NT2/D1 (cell line): ENCODE measurements around the gene MED12L.

Experiments used
- DNase-seq: peaks from one replicate; pipeline ENCODE4 v3.0.0-alpha.2; 2011; ENCODE audit warnings: low read depth, low spot score
- H3K27me3 ChIP-seq: 2 replicates; pipeline ENCODE4 v1.6.0; 2011; ENCODE audit warnings: mild to moderate bottlenecking; ENCODE audit not compliant: insufficient read length, insufficient read depth
- H3K36me3 ChIP-seq: 2 replicates; pipeline ENCODE4 v1.6.1; 2011; ENCODE audit warnings: mild to moderate bottlenecking, low read length, mixed read lengths; ENCODE audit not compliant: insufficient read depth, insufficient read length
- H3K4me1 ChIP-seq: 2 replicates; pipeline ENCODE4 v1.5.1; 2011; ENCODE audit not compliant: insufficient read depth, insufficient read length
- H3K4me3 ChIP-seq: 2 replicates; pipeline ENCODE4 v1.5.1; 2011; ENCODE audit warnings: low read depth; ENCODE audit not compliant: insufficient read length
- H3K9ac ChIP-seq: 2 replicates; pipeline ENCODE4 v1.6.0; 2011; ENCODE audit warnings: low read depth; ENCODE audit not compliant: insufficient read length
- H3K9me3 ChIP-seq: 2 replicates; pipeline ENCODE4 v1.5.1; 2011; ENCODE audit warnings: mild to moderate bottlenecking, low read length; ENCODE audit not compliant: insufficient read depth
- SUZ12 ChIP-seq: IDR thresholded peaks from 2 replicates; pipeline ENCODE4 v1.6.1; 2011; ENCODE audit not compliant: insufficient read length, insufficient read depth; ENCODE audit errors: extremely low read depth
- YY1 ChIP-seq: IDR thresholded peaks from 2 replicates; pipeline ENCODE4 v1.6.1; 2011; ENCODE audit not compliant: insufficient read length, insufficient read depth
- ZNF274 ChIP-seq: IDR thresholded peaks from 2 replicates; pipeline ENCODE4 v1.6.1; 2011; ENCODE audit warnings: mild to moderate bottlenecking, low read depth, low read length

Gene MED12L

DNA sequence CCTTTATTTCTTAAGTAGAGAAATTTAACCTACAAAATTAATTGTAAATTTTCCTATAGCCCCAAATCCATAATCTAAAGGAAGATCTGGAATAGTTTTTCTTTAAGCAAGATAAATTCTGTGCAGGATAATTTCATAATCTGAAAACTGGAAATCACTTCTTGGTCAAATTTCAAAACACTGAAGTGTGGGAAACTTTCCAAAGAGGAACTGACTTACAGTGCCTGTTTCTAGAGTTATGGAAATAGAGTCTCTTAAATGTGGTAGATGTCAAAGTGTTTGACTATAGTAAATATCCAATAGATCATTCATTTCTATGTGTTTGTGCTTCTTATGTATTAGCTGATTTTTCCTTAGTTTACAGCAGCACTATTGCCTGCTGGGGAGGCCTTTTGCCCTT is 245.4 kb downstream of the MED12L start:
- Histone ChIP-seq H3K27me3 (no peaks in the 10 kb centered on the region), H3K4me1 (no peaks in the 10 kb centered on the region), H3K4me3 (no peak overlapping the region), H3K36me3 (no peaks in the 10 kb centered on the region), H3K9me3 (no peaks in the 10 kb centered on the region), H3K9ac (no peak overlapping the region)
- TF ChIP-seq ZNF274 (no peak), YY1 (no peak), SUZ12 (no peak)
- DNase-seq, result no peak

DNA sequence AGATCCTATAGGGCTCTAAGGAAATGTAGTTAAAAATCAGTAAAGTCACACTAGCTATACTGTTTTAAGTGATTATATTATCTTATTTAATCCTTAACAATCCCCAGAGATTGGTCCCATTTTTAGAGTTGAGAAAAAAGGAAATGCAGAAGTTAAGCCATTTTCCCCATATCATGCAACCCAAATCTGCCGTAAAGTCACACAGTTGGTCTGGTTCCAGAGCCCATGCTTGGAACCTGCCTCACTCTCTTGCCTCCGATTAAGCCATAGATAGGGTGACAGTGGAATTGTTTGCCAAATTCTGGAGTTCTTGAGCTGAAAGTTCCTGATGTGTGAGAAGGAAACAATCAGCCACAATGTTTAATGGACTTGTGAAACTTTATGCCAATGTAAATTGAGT is 246.2 kb downstream of the MED12L start:
- no peak for TF ChIP-seq SUZ12
- TF ChIP-seq ZNF274, result no peak
- TF ChIP-seq YY1, result no peak

DNA sequence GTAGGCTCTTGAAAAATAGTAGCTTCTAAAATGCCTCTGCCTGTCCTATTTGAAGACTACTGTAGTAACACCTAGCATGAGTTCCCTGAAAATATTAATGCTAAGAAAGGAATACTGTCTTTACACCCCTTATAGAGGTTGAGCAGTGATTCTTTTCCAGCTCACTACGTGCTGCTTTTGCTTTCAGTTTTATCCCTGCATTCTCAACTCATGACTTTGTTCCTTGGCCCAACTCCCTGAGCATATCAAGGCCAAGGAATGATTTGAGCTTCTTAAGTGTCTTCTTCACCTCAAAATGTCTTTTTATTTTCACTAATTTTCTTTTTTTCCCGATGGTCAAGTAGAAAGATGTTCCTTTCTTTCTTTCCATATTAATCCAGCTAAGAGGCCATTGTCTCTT is 260.4 kb downstream of the MED12L start:
- no peaks in the 10 kb centered on the region for H3K9me3 ChIP-seq
- DNase-seq, result no peak

More for the DNA sequence above, 246.2 kb downstream of the MED12L start:
- Histone ChIP-seq H3K36me3 (no peaks in the 10 kb centered on the region), H3K27me3 (no peaks in the 10 kb centered on the region), H3K9ac (no peak overlapping the region), H3K9me3 (no peaks in the 10 kb centered on the region), H3K4me1 (no peaks in the 10 kb centered on the region), H3K4me3 (no peak overlapping the region)
- no peak for DNase-seq

DNA sequence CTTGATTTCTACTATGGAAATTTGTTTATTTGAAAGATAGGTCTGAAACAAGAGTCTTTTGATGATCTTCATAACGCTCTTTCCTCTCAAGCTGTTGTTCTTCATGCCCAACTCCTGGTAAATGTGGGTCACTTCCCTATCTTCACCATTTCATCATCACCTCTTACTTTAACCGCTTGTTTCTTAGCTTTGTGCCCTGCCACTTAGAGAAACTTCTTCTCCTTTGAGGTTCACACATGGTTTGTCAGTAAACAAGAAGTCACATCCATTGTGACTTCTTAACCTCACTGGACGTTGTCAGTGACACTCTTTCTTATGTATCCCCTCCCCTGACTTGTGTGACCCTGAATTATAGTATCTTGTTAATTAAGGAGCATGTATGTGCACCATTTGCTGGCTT is 260.8 kb downstream of the MED12L start:
- H3K4me3 ChIP-seq, result no peak overlapping the region
- H3K4me1 ChIP-seq, result peaks cover 2% of the 10 kb centered on the region
- no peaks in the 10 kb centered on the region for H3K36me3 ChIP-seq
- no peaks in the 10 kb centered on the region for H3K27me3 ChIP-seq
- DNase-seq, result no peak
- no peak overlapping the region for H3K9ac ChIP-seq
- TF ChIP-seq YY1 (no peak), SUZ12 (no peak), ZNF274 (no peak)
- no peaks in the 10 kb centered on the region for H3K9me3 ChIP-seq

More for the DNA sequence above, 260.4 kb downstream of the MED12L start:
- Histone ChIP-seq H3K27me3 (no peaks in the 10 kb centered on the region), H3K4me1 (peaks cover 2% of the 10 kb centered on the region), H3K9ac (no peak overlapping the region), H3K4me3 (no peak overlapping the region), H3K36me3 (no peaks in the 10 kb centered on the region)
- TF ChIP-seq ZNF274 (no peak), YY1 (no peak), SUZ12 (no peak)

DNA sequence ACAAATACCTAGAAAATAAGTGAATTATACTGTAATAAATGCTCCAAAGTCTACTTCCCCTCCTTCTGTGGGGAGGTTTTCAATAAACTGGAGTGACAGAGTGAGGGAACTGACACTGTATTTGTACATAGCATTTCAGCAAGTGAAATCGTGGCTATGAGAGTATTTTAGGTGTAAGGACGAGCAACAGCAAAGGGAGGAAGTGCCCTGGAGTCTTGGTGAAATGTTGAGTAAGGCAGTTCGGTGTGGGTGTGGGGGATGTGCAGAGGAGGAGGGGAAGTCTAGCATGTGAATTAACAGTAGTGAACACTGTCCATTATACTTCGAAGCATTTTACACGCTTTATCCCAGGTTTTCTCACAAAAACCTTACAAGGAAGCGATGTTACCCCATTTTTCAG is 262.0 kb downstream of the MED12L start:
- Histone ChIP-seq H3K4me3 (no peak overlapping the region), H3K27me3 (no peaks in the 10 kb centered on the region), H3K9ac (no peak overlapping the region), H3K36me3 (no peaks in the 10 kb centered on the region), H3K4me1 (peaks cover 2% of the 10 kb centered on the region), H3K9me3 (no peaks in the 10 kb centered on the region)
- TF ChIP-seq SUZ12, result no peak
- no peak for TF ChIP-seq ZNF274
- TF ChIP-seq YY1, result no peak
- DNase-seq, result no peak

DNA sequence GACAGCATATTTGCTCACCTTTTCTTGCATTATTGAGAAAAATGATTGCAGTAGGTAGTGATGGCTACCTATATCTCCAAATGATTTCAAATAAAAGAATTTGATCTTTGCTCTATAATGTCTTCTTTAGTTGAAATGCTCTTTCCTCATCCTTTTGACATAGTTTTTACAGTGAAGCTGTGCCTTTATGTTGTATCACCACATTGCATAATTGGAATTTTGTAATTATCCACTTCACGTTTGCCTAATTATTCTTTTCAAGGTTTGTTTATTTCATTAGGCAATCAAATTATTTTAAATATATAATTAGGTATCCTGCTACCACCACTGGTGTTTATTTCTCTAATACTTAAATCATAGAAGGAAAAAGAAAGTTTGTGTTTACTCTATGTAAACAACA is 265.2 kb downstream of the MED12L start:
- no peak overlapping the region for H3K4me3 ChIP-seq
- TF ChIP-seq ZNF274 (no peak), YY1 (no peak), SUZ12 (no peak)
- H3K36me3 ChIP-seq, result peaks cover under 1% of the 10 kb centered on the region
- DNase-seq, result no peak
- no peak overlapping the region for H3K9ac ChIP-seq
- no peaks in the 10 kb centered on the region for H3K27me3 ChIP-seq
- H3K4me1 ChIP-seq, result peaks cover 2% of the 10 kb centered on the region
- no peaks in the 10 kb centered on the region for H3K9me3 ChIP-seq

DNA sequence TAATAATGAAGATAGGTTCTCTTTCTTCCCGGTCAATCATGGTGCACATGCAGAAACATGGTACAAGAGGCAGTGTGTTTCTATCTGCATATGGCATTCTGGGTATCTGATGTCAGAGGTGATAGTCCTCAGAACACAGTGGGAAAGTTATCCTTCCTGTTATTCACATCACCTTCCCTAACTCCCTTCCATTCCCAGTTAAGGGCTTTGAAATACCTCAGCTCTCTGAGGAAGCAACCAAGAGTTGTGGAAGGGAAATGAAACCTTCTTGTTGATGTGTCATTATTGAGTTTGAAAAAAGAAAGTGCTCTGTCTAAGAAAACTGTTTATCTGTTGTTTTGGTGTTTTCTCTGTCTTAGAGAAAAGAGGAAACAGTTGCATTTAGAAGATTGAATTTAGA is 265.8 kb downstream of the MED12L start:
- Histone ChIP-seq H3K27me3 (no peaks in the 10 kb centered on the region), H3K36me3 (peaks cover 4% of the 10 kb centered on the region), H3K9ac (no peak overlapping the region), H3K9me3 (no peaks in the 10 kb centered on the region), H3K4me3 (no peak overlapping the region), H3K4me1 (peaks cover 2% of the 10 kb centered on the region)
- TF ChIP-seq YY1 (no peak), SUZ12 (no peak), ZNF274 (no peak)
- no peak for DNase-seq
